B cell (primary cell): Measurements from ENCODE around the gene CCIN. TPM values are rescaled to one million over a fixed set of nuclear protein-coding genes. Genes with fewer than 3 reads are reported as not detected.
A peak's percentile ranks its signal among the peaks of the same experiment; 100 is the strongest.

ENCODE experiments used
- ATAC-seq: fragments of 200-7000 bp; cut with Tn5 transposase; one replicate; pipeline ENCODE4 v1.10.0; 2021; ENCODE audit warnings: low read depth, mild to moderate bottlenecking, moderate number of reproducible peaks, moderate library complexity
- CTCF ChIA-PET: fragments of 350-600 bp; sonication (Branson Sonifier 250); formaldehyde crosslinking; loops from one replicate; lab custom pipeline; 2021; ENCODE audit warnings: antibody characterized with exemption, inconsistent platforms; lab: Charles Lee
- POLR2A ChIA-PET: fragments of 350-600 bp; sonication (Branson Sonifier 250); formaldehyde crosslinking; loops from one replicate; lab custom pipeline; 2021; ENCODE audit warnings: antibody characterized with exemption; lab: Charles Lee
- DNase-seq: peaks from one replicate; pipeline ENCODE4 v3.0.0; 2013
- H2AFZ ChIP-seq: 2 replicates; pipeline ENCODE4 v1.6.1; 2012; ENCODE audit warnings: mild to moderate bottlenecking, low read depth, low read length; ENCODE audit not compliant: insufficient read depth, poor library complexity, severe bottlenecking
- H3K27ac ChIP-seq, 2 donors: 1 replicate in 1 of 2; 2 replicates in 1 of 2; pipeline ENCODE4 v1.5.1; 2012 to 2013; ENCODE audit warnings: low read length in 2 of 2, mild to moderate bottlenecking in 2 of 2, moderate library complexity in 1 of 2
- H3K27me3 ChIP-seq, 4 experiments: fragments of 200-600 bp in 1 of 4; sonication (generic) in 1 of 4; replicated peaks in 1 of 4; 1 replicate in 2 of 4; 2 replicates in 2 of 4; pipeline versions ENCODE4 v1.6.1 to v1.7.0; 2013 to 2016; ENCODE audit warnings: low read length in 3 of 4, mild to moderate bottlenecking in 2 of 4, mixed read lengths in 1 of 4, moderate library complexity in 1 of 4; ENCODE audit not compliant: insufficient read depth in 4 of 4, control insufficient read depth in 3 of 4; ENCODE audit errors: control extremely low read depth in 1 of 4
- H3K36me3 ChIP-seq, 2 experiments: replicated peaks in 1 of 2; 1 replicate in 1 of 2; 2 replicates in 1 of 2; pipeline versions ENCODE4 v1.6.1 to v1.7.1; 2013; ENCODE audit warnings: low read length in 1 of 2; ENCODE audit not compliant: insufficient read depth in 2 of 2, control insufficient read depth in 1 of 2; ENCODE audit errors: control extremely low read depth in 1 of 2, extremely low read depth in 1 of 2
- H3K4me1 ChIP-seq, 2 donors: fragments of 200-600 bp in 1 of 2; sonication (generic) in 1 of 2; 1 replicate in 1 of 2; 2 replicates in 1 of 2; pipeline versions ENCODE4 v1.5.1 to v1.6.1; 2013 to 2017; ENCODE audit warnings: low read length in 2 of 2; ENCODE audit not compliant: control insufficient read depth in 2 of 2, insufficient read depth in 2 of 2
- H3K4me2 ChIP-seq: replicated peaks from 2 replicates; pipeline ENCODE3; 2012; ENCODE audit warnings: mild to moderate bottlenecking, low read depth, low read length; ENCODE audit not compliant: poor library complexity, severe bottlenecking
- H3K4me3 ChIP-seq, 5 experiments: fragments of 200-600 bp in 1 of 5; sonication (generic) in 1 of 5; 1 replicate in 3 of 5; 2 replicates in 2 of 5; pipeline versions ENCODE4 v1.5.1 to v1.7.0; 2011 to 2016; ENCODE audit warnings: low read length in 4 of 5, mild to moderate bottlenecking in 4 of 5, low read depth in 2 of 5, control low read depth in 1 of 5, moderate library complexity in 1 of 5; ENCODE audit not compliant: insufficient read depth in 1 of 5; ENCODE audit errors: control extremely low read depth in 1 of 5, extremely low read depth in 1 of 5
- H3K79me2 ChIP-seq: fragments of 200-600 bp; sonication (generic); one replicate; pipeline ENCODE4 v1.6.0; 2016; ENCODE audit warnings: low read length; ENCODE audit not compliant: control insufficient read depth, insufficient read depth
- H3K9ac ChIP-seq: fragments of 200-600 bp; sonication (generic); 2 replicates; pipeline ENCODE4 v1.6.1; 2017; ENCODE audit warnings: mild to moderate bottlenecking, low read length, moderate library complexity
- H3K9me3 ChIP-seq, 3 donors: one replicate each; pipeline versions ENCODE4 v1.6.1 to v1.7.1; 2013; ENCODE audit warnings: low read length in 2 of 3; ENCODE audit not compliant: control insufficient read depth in 2 of 3, insufficient read depth in 1 of 3; ENCODE audit errors: control extremely low read depth in 1 of 3
- H4K20me1 ChIP-seq: 2 replicates; pipeline ENCODE4 v1.6.0; 2012; ENCODE audit warnings: mild to moderate bottlenecking, low read length; ENCODE audit not compliant: insufficient read depth, control insufficient read depth, poor library complexity, severe bottlenecking
- H3K27ac Mint-ChIP-seq: one replicate; pipeline ENCODE4 v1.8.0; 2021; ENCODE audit warnings: mixed read lengths
- H3K27me3 Mint-ChIP-seq: one replicate; pipeline ENCODE4 v1.8.0; 2021; ENCODE audit warnings: mixed read lengths
- H3K4me1 Mint-ChIP-seq: one replicate; pipeline ENCODE4 v1.8.0; 2021; ENCODE audit warnings: mixed read lengths
- H3K4me3 Mint-ChIP-seq: one replicate; pipeline ENCODE4 v1.8.0; 2021; ENCODE audit warnings: mixed read lengths
- H3K9me3 Mint-ChIP-seq: one replicate; pipeline ENCODE4 v1.8.0; 2022; ENCODE audit warnings: mixed read lengths; ENCODE audit not compliant: insufficient read depth
- EZH2 ChIP-seq: IDR thresholded peaks from 2 replicates; pipeline ENCODE4 v1.6.1; 2012; ENCODE audit warnings: borderline replicate concordance, low read depth, mild to moderate bottlenecking, moderate library complexity, low read length; ENCODE audit not compliant: insufficient read depth, poor library complexity, severe bottlenecking
- WGBS: methylation state at CpG from one replicate; pipeline ENCODE4 v1.1.5; 2013; ENCODE audit warnings: missing lambda C conversion rate; ENCODE audit not compliant: insufficient coverage; 5-methylcytosine and 5-hydroxymethylcytosine counted together
- intact Hi-C: fragments of 100-400 bp; cut with micrococcal nuclease; formaldehyde crosslinking; loops from one replicate; pipeline ENCODE4 v1.10.0; 2022
- polyA plus RNA-seq: library from polyadenylated mRNA; depleted of rRNA; stranded (reverse); fragments of >200 nt; gene quantifications from 2 replicates; pipeline ENCODE4 v1.2.3, GENCODE V29; 2012
- total RNA-seq, 2 donors: library from RNA; stranded (reverse); fragments of 120-200 nt in 1 of 2; gene quantifications; 1 replicate in 1 of 2; 2 replicates in 1 of 2; pipeline versions ENCODE4 v1.2.3 to v1.2.4, GENCODE V29; 2013 to 2022
- TF ChIP-seq, protein P1 (sequence below): fragments of 200-600 bp; IDR thresholded peaks from one replicate; pipeline ENCODE4 v1.8.0; 2022; ENCODE audit warnings: antibody characterized with exemption, mild to moderate bottlenecking

The CCIN gene
- total and polyA plus RNA-seq, 2 donors (not counting 1 experiment from before 2014, with no cell fraction given), result 0.15 TPM; not detected in 1

GRCh38 chr9:36148311-36149051 is 20.7 kb upstream of the CCIN start:
- H3K27me3 ChIP-seq, result no peaks in the 10 kb centered on the region
- WGBS, result 69% methylated on average over 10 of the region's 14 CpGs
- CTCF ChIA-PET, result interaction anchor here (1.3 to 5.9 kb wide), 3 partner anchors 17 to 59 kb away, joined by 3 to 54 read pairs (median 16); partner anchors contain the start of gene CCIN
- H3K27ac ChIP-seq, result no peak overlapping the region
- peaks cover 0 to 9% (median 5%) of the 10 kb centered on the region in 3 donors for H3K9me3 ChIP-seq
- Mint-ChIP-seq H3K4me1 (peaks cover 76% of the 10 kb centered on the region), H3K27ac (no peak overlapping the region), H3K9me3 (no peaks in the 10 kb centered on the region), H3K27me3 (no peaks in the 10 kb centered on the region), H3K4me3 (no peak overlapping the region)
- H3K4me2 ChIP-seq, result peak overlapping the region; percentile 15
- H3K4me1 ChIP-seq, result peaks cover 51 to 82% of the 10 kb centered on the region in 2 donors
- peaks cover 0 to 5% of the 10 kb centered on the region in 2 experiments for H3K36me3 ChIP-seq
- DNase-seq, result no peak
- no peak overlapping the region for H2AFZ ChIP-seq
- POLR2A ChIA-PET, result interaction anchor here (0.9 kb wide), 1 partner anchor 11 kb away, joined by 3 read pairs; the partner anchor contains the start of gene GLIPR2
- H4K20me1 ChIP-seq, result no peaks in the 10 kb centered on the region
- no peak overlapping the region for H3K9ac ChIP-seq
- no peak for ATAC-seq
- intact Hi-C loops, result no loop called here
- TF ChIP-seq EZH2, result no peak
- TF ChIP-seq, protein P1, sequence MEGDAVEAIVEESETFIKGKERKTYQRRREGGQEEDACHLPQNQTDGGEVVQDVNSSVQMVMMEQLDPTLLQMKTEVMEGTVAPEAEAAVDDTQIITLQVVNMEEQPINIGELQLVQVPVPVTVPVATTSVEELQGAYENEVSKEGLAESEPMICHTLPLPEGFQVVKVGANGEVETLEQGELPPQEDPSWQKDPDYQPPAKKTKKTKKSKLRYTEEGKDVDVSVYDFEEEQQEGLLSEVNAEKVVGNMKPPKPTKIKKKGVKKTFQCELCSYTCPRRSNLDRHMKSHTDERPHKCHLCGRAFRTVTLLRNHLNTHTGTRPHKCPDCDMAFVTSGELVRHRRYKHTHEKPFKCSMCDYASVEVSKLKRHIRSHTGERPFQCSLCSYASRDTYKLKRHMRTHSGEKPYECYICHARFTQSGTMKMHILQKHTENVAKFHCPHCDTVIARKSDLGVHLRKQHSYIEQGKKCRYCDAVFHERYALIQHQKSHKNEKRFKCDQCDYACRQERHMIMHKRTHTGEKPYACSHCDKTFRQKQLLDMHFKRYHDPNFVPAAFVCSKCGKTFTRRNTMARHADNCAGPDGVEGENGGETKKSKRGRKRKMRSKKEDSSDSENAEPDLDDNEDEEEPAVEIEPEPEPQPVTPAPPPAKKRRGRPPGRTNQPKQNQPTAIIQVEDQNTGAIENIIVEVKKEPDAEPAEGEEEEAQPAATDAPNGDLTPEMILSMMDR, result no peak
- peaks cover 52% of the 10 kb centered on the region for H3K79me2 ChIP-seq
- no peak overlapping the region for H3K4me3 ChIP-seq

DNA sequence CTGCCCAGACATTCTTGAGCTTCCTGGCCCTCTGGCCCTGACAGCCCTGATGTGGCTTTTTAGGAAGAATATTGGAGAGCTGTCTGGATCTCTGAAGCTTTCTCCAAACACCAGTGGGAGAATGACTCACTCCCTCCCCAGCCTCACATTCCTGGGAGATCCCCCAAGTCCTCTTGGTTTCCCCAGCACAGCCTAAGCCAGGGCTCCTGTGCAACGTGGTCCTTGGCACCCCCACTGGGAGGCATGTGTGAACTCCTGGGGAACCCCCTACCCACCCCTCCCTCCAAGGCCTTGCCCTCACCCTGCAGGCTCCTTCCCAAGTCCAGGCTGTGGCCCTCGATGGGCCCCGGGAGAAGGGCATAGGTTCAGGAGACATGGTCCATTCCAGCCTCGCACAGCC is 20.0 kb upstream of the CCIN start:
- no peak overlapping the region for H3K4me2 ChIP-seq
- peaks cover 0 to 9% (median 5%) of the 10 kb centered on the region in 3 donors for H3K9me3 ChIP-seq
- Mint-ChIP-seq H3K4me1 (peaks cover 75% of the 10 kb centered on the region), H3K9me3 (no peaks in the 10 kb centered on the region), H3K27me3 (no peaks in the 10 kb centered on the region), H3K27ac (no peak overlapping the region), H3K4me3 (no peak overlapping the region)
- ATAC-seq (no peak), DNase-seq (no peak)
- H3K4me3 ChIP-seq, result no peak overlapping the region
- peaks cover 0 to 5% of the 10 kb centered on the region in 2 experiments for H3K36me3 ChIP-seq
- 88% methylated on average over 4 of the region's 4 CpGs for WGBS
- no peak overlapping the region for H3K9ac ChIP-seq
- CTCF ChIA-PET, result interaction anchor here (1.3 to 5.9 kb wide), 3 partner anchors 17 to 60 kb away, joined by 3 to 54 read pairs (median 16); partner anchors contain the start of gene CCIN
- no peak overlapping the region for H2AFZ ChIP-seq
- no peak overlapping the region for H3K27ac ChIP-seq
- intact Hi-C loops, result no loop called here
- H3K4me1 ChIP-seq, result peaks cover 49 to 82% of the 10 kb centered on the region in 2 donors
- no peaks in the 10 kb centered on the region for H3K27me3 ChIP-seq
- no peaks in the 10 kb centered on the region for H4K20me1 ChIP-seq
- TF ChIP-seq EZH2, result no peak
- TF ChIP-seq, protein P1, result no peak
- POLR2A ChIA-PET, result no interaction called here
- peaks cover 45% of the 10 kb centered on the region for H3K79me2 ChIP-seq
